A673 (cell line): Measurements from ENCODE around the gene SCRN1. TPM values are rescaled to one million over a fixed set of nuclear protein-coding genes. Genes with fewer than 3 reads are reported as not detected.

Experiments
- BruUV-seq: library from RNA; stranded (reverse); fragments of 400-500 nt; replicated peaks from 2 replicates; lab custom pipeline; 2021; lab: Mats Ljungman, UMichigan
- CTCF ChIA-PET: fragments of 300-600 bp; sonication (Branson Sonifier 250); formaldehyde crosslinking; loops from one replicate; lab custom pipeline; 2022; ENCODE audit warnings: antibody characterized with exemption; lab: Charles Lee
- POLR2A ChIA-PET: fragments of 300-600 bp; sonication (Branson Sonifier 250); formaldehyde crosslinking; loops from one replicate; lab custom pipeline; 2022; ENCODE audit warnings: antibody characterized with exemption; ENCODE audit not compliant: low non-redundant PET; lab: Charles Lee
- DNase-seq: peaks from one replicate; pipeline ENCODE4 v3.0.0-alpha.2; 2015; ENCODE audit warnings: low spot score
- H3K27ac ChIP-seq: fragments of 200-600 bp; sonication (generic); 2 replicates; pipeline ENCODE4 v1.5.1; 2016; ENCODE audit warnings: mixed run types, low read depth, mild to moderate bottlenecking, mixed read lengths, antibody characterized with exemption, low read length; ENCODE audit not compliant: poor library complexity, severe bottlenecking
- H3K27me3 ChIP-seq: fragments of 200-600 bp; sonication (generic); replicated peaks from 2 replicates; pipeline ENCODE4 v1.6.1; 2017; ENCODE audit warnings: mixed run types, low read depth, mild to moderate bottlenecking, mixed read lengths, antibody characterized with exemption, low read length; ENCODE audit not compliant: insufficient read depth, poor library complexity
- H3K36me3 ChIP-seq: fragments of 200-600 bp; sonication (generic); 2 replicates; pipeline ENCODE4 v1.6.1; 2016; ENCODE audit warnings: mixed run types, mild to moderate bottlenecking, mixed read lengths, antibody characterized with exemption, low read length; ENCODE audit not compliant: insufficient read depth, poor library complexity, severe bottlenecking
- H3K4me1 ChIP-seq: fragments of 200-600 bp; sonication (generic); 2 replicates; pipeline ENCODE4 v1.6.1; 2017; ENCODE audit warnings: mixed run types, mild to moderate bottlenecking, mixed read lengths, antibody characterized with exemption, low read length; ENCODE audit not compliant: insufficient read depth, poor library complexity, severe bottlenecking
- H3K4me3 ChIP-seq: fragments of 200-600 bp; sonication (generic); 2 replicates; pipeline ENCODE4 v1.5.1; 2016; ENCODE audit warnings: low read depth, mixed run types, mild to moderate bottlenecking, mixed read lengths, low read length; ENCODE audit not compliant: poor library complexity, severe bottlenecking
- H3K9me3 ChIP-seq: fragments of 200-600 bp; sonication (generic); 2 replicates; pipeline ENCODE4 v1.6.1; 2016; ENCODE audit warnings: mixed run types, low read depth, mild to moderate bottlenecking, mixed read lengths, antibody characterized with exemption, low read length; ENCODE audit not compliant: poor library complexity, severe bottlenecking
- CTCF ChIP-seq: fragments of 300-800, 200-600 bp; sonication (generic); conservative IDR thresholded peaks from 2 replicates; pipeline ENCODE4 v1.5.1; 2017; ENCODE audit warnings: low read depth, mild to moderate bottlenecking, antibody characterized with exemption, low read length, moderate library complexity, mixed read lengths
- EZH2 ChIP-seq: fragments of 200-600 bp; sonication (generic); IDR thresholded peaks from 2 replicates; pipeline ENCODE4 v1.6.1; 2017; ENCODE audit warnings: borderline replicate concordance, low read depth, mild to moderate bottlenecking, mixed read lengths, antibody characterized with exemption, low read length; ENCODE audit not compliant: poor library complexity, severe bottlenecking
- intact Hi-C: fragments of 100-400 bp; cut with micrococcal nuclease; formaldehyde crosslinking; loops from one replicate; pipeline ENCODE4 v1.10.0; 2022; ENCODE audit not compliant: unreplicated experiment
- total RNA-seq: library from RNA; stranded (reverse); gene quantifications from 2 replicates; pipeline ENCODE4 v1.2.3, GENCODE V29; 2021

The SCRN1 gene
- total RNA-seq, 1 experiment from 2014 or later = 83.9 TPM

- no peak for DNase-seq
- H3K36me3 ChIP-seq = peaks cover 17% of the 10 kb centered on the region
- H3K27me3 ChIP-seq = no peaks in the 10 kb centered on the region
- H3K9me3 ChIP-seq = no peaks in the 10 kb centered on the region
- ChIA-PET CTCF (interaction anchor here (2.0 kb wide), 1 partner anchor 175 kb away, joined by 13 read pairs; no protein-coding TSS in a partner anchor), POLR2A (no interaction called here)
- TF ChIP-seq EZH2 (no peak), CTCF (no peak)
- no TSS peak for BruUV-seq
- no peaks in the 10 kb centered on the region for H3K4me1 ChIP-seq
- intact Hi-C loops = loop anchor here (5.0 to 10.0 kb wide), 3 partner anchors 161 to 998 kb away; no protein-coding TSS in a partner anchor
- no peak overlapping the region for H3K4me3 ChIP-seq
- no peak overlapping the region for H3K27ac ChIP-seq
These were observed 66.5 kb downstream of the SCRN1 start for GRCh38 chr7:29922921-29923700.

- Histone ChIP-seq H3K4me1 (peaks cover 4% of the 10 kb centered on the region), H3K27me3 (no peaks in the 10 kb centered on the region), H3K9me3 (no peaks in the 10 kb centered on the region), H3K36me3 (peaks cover 17% of the 10 kb centered on the region), H3K4me3 (no peak overlapping the region), H3K27ac (no peak overlapping the region)
- TF ChIP-seq EZH2 (no peak), CTCF (peak; percentile 95)
- peak; percentile 81 for DNase-seq
- ChIA-PET CTCF (interaction anchor here (0.8 to 2.0 kb wide), 7 partner anchors 27 to 1000 kb away, joined by 3 to 13 read pairs (median 5); no protein-coding TSS in a partner anchor), POLR2A (no interaction called here)
- BruUV-seq = no TSS peak
- intact Hi-C loops = loop anchor here (1.0 to 10.0 kb wide), 5 partner anchors 43 to 997 kb away; no protein-coding TSS in a partner anchor
These were observed 68.1 kb downstream of the SCRN1 start for GRCh38 chr7:29921404-29922010.

GRCh38 chr7:29920491-29920890 lies 69.1 kb downstream of the SCRN1 start:
- intact Hi-C loops = loop anchor here (2.0 to 10.0 kb wide), 4 partner anchors 42 to 996 kb away; no protein-coding TSS in a partner anchor
- no peak for DNase-seq
- Histone ChIP-seq H3K9me3 (no peaks in the 10 kb centered on the region), H3K27ac (no peak overlapping the region), H3K4me1 (peaks cover 5% of the 10 kb centered on the region), H3K36me3 (peaks cover 17% of the 10 kb centered on the region), H3K4me3 (no peak overlapping the region), H3K27me3 (no peaks in the 10 kb centered on the region)
- no TSS peak for BruUV-seq
- POLR2A ChIA-PET = no interaction called here
- CTCF ChIA-PET = interaction anchor here (1.1 kb wide), 1 partner anchor 42 kb away, joined by 4 read pairs; no protein-coding TSS in a partner anchor
- TF ChIP-seq EZH2 (no peak), CTCF (no peak)
